IMR-90 (cell line): ENCODE measurements around the gene FUBP3.

Experiments
- BHLHE40 ChIP-seq: fragments of 150-350 bp; IDR thresholded peaks from 2 replicates; pipeline ENCODE4 v1.6.1; 2016; ENCODE audit warnings: mild to moderate bottlenecking, low read depth, low read length
- CEBPB ChIP-seq: IDR thresholded peaks from 2 replicates; pipeline ENCODE4 v1.6.1; 2012; ENCODE audit warnings: low read depth, low read length, improper control_type of control experiment
- FOS ChIP-seq: fragments of 150-350 bp; IDR thresholded peaks from 2 replicates; pipeline ENCODE4 v1.6.1; 2016; ENCODE audit warnings: low read depth, low read length
- MXI1 ChIP-seq: IDR thresholded peaks from 2 replicates; pipeline ENCODE4 v1.6.1; 2012; ENCODE audit warnings: low read depth, mild to moderate bottlenecking, low read length, moderate library complexity, borderline replicate concordance
- POLR2A ChIP-seq: IDR thresholded peaks from 2 replicates; pipeline ENCODE4 v1.6.1; 2012; ENCODE audit warnings: mild to moderate bottlenecking, low read depth, low read length
- RAD21 ChIP-seq: IDR thresholded peaks from 2 replicates; pipeline ENCODE4 v1.6.1; 2012; ENCODE audit warnings: low read length, improper control_type of control experiment
- RFX5 ChIP-seq: IDR thresholded peaks from 2 replicates; pipeline ENCODE4 v1.8.0; 2012; ENCODE audit warnings: low read depth, mild to moderate bottlenecking, low read length, moderate library complexity
- TF ChIP-seq, protein P1 (sequence below): conservative IDR thresholded peaks from 2 replicates; pipeline ENCODE4 v1.5.1; 2012; ENCODE audit warnings: mild to moderate bottlenecking, low read depth, low read length, improper control_type of control experiment
- TF ChIP-seq, protein P2 (sequence below): fragments of 150-350 bp; IDR thresholded peaks from 2 replicates; pipeline ENCODE4 v1.6.1; 2016; ENCODE audit warnings: low read depth, mild to moderate bottlenecking, low read length, moderate library complexity, borderline replicate concordance

DNA sequence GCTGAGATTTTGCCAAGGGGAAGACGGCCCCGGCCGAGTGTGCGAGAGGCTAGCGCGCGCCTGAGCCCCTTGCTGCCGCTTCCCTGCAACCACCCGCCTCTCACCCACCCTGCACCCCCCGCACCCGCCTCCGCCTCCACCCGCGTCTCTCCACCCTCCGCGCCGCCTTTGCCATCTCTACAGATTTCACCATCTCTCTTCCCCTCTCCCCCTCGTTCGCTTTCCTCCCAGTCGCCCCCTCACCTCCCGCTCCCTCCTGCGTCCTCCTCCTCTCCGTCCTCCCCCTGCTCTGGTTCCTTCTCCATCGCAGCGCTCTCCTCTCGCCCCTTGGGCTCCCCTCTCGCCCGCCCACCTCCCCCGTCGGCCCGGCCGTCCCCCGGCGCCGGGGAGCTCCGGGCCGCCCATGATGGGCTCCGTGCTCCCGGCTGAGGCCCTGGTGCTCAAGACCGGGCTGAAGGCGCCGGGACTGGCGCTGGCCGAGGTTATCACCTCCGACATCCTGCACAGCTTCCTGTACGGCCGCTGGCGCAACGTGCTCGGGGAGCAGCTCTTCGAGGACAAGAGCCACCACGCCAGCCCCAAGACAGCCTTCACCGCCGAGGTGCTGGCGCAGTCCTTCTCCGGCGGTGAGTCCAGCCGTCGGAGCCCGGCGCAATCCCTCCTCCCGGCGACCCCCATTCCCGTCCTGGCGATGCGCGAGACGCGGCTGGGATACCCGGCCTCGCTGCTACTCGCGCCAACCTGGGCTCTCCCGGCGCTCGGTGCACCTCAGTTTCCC, 85.1 kb downstream of the FUBP3 start, which contains the start of gene PRDM12:
- no peak for TF ChIP-seq RAD21
- TF ChIP-seq, protein P1, sequence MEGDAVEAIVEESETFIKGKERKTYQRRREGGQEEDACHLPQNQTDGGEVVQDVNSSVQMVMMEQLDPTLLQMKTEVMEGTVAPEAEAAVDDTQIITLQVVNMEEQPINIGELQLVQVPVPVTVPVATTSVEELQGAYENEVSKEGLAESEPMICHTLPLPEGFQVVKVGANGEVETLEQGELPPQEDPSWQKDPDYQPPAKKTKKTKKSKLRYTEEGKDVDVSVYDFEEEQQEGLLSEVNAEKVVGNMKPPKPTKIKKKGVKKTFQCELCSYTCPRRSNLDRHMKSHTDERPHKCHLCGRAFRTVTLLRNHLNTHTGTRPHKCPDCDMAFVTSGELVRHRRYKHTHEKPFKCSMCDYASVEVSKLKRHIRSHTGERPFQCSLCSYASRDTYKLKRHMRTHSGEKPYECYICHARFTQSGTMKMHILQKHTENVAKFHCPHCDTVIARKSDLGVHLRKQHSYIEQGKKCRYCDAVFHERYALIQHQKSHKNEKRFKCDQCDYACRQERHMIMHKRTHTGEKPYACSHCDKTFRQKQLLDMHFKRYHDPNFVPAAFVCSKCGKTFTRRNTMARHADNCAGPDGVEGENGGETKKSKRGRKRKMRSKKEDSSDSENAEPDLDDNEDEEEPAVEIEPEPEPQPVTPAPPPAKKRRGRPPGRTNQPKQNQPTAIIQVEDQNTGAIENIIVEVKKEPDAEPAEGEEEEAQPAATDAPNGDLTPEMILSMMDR = no peak
- TF ChIP-seq BHLHE40 = no peak
- TF ChIP-seq MXI1 = no peak
- TF ChIP-seq FOS = no peak
- TF ChIP-seq POLR2A = no peak
- TF ChIP-seq, protein P2, sequence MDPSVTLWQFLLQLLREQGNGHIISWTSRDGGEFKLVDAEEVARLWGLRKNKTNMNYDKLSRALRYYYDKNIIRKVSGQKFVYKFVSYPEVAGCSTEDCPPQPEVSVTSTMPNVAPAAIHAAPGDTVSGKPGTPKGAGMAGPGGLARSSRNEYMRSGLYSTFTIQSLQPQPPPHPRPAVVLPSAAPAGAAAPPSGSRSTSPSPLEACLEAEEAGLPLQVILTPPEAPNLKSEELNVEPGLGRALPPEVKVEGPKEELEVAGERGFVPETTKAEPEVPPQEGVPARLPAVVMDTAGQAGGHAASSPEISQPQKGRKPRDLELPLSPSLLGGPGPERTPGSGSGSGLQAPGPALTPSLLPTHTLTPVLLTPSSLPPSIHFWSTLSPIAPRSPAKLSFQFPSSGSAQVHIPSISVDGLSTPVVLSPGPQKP = no peak
- TF ChIP-seq RFX5 = no peak
- TF ChIP-seq CEBPB = no peak
